ENCODE data around the gene METAP2.
A peak's percentile ranks its signal among the peaks of the same experiment; 100 is the strongest.

Gene METAP2

GRCh38 chr12:95551913-95552516, 78.1 kb downstream of the METAP2 start:
- no peak for DNase-seq

DNA sequence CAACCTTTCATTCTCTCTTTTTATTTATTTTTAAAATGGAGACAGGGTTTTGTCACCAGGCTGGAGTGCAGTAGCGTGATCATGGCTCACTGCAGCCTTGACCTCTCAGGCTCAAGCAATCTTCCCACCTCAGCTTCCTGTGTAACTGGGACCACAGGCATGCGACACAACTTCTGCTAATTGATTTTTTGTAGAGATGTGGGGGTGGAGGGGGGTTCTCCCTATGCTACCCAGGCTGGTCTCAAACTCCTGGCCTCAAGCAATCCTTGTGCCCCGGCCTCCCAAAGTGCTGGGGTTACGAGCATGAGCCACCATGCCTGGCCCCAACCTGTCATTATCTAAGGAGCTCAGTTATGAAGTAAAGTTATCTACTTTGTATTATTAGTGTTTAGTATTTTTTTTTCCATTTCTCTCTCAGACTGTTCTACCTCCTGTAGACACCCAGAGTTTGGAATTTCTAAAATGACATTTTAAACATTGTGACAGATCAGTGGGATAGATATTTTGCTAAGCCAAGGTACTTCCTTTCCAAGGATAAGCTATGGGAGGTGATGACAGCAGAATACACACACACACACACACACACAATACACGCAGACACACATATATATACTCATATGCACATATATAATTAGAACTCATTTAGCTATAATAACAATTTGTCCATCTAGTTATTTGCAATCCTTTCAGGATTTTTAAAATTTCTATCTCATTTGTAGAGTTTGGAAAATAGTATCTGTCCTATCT, 79.4 kb downstream of the METAP2 start:
- DNase-seq: no peak

- peak; percentile 50 for DNase-seq
Observed at GRCh38 chr12:95554532-95555071, 80.7 kb downstream of the METAP2 start.

DNA sequence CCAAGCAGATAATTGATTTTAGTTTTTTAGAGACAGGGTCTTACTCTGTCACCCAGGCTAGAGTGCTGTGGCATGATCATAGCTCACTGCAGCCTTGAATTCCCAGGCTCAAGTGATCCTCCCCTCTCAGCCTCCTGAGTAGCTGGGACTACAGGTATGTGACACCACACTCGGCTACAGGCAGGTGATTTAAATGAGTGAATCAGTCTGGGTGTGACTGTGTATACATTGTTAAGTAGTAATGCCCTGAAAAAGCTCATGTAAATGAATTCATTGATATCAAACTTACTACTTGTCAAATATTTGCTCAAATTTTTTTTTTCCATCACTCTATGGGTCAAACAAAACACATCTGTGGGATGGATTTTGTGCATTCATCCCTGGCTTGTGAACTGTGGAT, 83.7 kb downstream of the METAP2 start:
- peak; percentile 7 for DNase-seq
